Esophagus muscularis mucosa (tissue), 4 donors: Measurements from ENCODE around the gene ATP2B2. TPM values are rescaled to one million over a fixed set of nuclear protein-coding genes. Genes with fewer than 3 reads are reported as not detected.

Experiments used
- DNase-seq: peaks from one replicate; pipeline ENCODE4 v3.0.0-alpha.2; 2017; ENCODE audit errors: extremely low spot score
- H3K27ac ChIP-seq, 4 donors: fragments of 200-600 bp; sonication (generic); replicated peaks in 1 of 4; 1 replicate in 3 of 4; 2 replicates in 1 of 4; pipeline ENCODE4 v1.5.1; 2016 to 2019; ENCODE audit warnings: mild to moderate bottlenecking in 1 of 4
- H3K27me3 ChIP-seq, 4 donors: fragments of 200-600 bp; sonication (generic); one replicate each; pipeline versions ENCODE4 v1.5.1 to v1.6.0; 2016 to 2019
- H3K36me3 ChIP-seq, 4 donors: fragments of 200-600 bp; sonication (generic); one replicate each; pipeline ENCODE4 v1.5.1; 2016 to 2019
- H3K4me1 ChIP-seq, 4 donors: fragments of 200-600 bp; sonication (generic); one replicate each; pipeline ENCODE4 v1.5.1; 2016 to 2019
- H3K4me3 ChIP-seq, 4 donors: fragments of 200-600 bp; sonication (generic); 1 replicate in 2 of 4; 2 replicates in 2 of 4; pipeline ENCODE4 v1.5.1; 2016 to 2019; ENCODE audit warnings: mild to moderate bottlenecking in 4 of 4, moderate library complexity in 1 of 4
- H3K9me3 ChIP-seq, 4 donors: fragments of 200-600 bp; sonication (generic); 1 replicate in 3 of 4; 2 replicates in 1 of 4; pipeline ENCODE4 v1.5.1; 2016 to 2019
- CTCF ChIP-seq, 3 experiments: fragments of 200-600 bp in 2 of 3; fragments of 450-650 bp in 1 of 3; sonication (generic) in 2 of 3; IDR thresholded peaks; one replicate each; pipeline ENCODE4 v1.5.1; 2017 to 2019; ENCODE audit warnings: antibody characterized with exemption in 3 of 3, mild to moderate bottlenecking in 2 of 3, moderate library complexity in 1 of 3
- EP300 ChIP-seq: sonication (generic); formaldehyde crosslinking; IDR thresholded peaks from one replicate; pipeline ENCODE4 v1.6.1; 2017; ENCODE audit warnings: antibody characterized with exemption
- POLR2A ChIP-seq: fragments of 450-650 bp; IDR thresholded peaks from one replicate; pipeline ENCODE4 v1.6.1; 2017; ENCODE audit warnings: antibody characterized with exemption, moderate library complexity, mild to moderate bottlenecking, low read depth
- POLR2AphosphoS5 ChIP-seq, 2 donors: sonication (generic); formaldehyde crosslinking; IDR thresholded peaks; one replicate each; pipeline ENCODE4 v1.6.1; 2017; ENCODE audit warnings: antibody characterized with exemption in 2 of 2
- WGBS: methylation state at CpG from one replicate; pipeline ENCODE4 v1.1.5; 2018; 5-methylcytosine and 5-hydroxymethylcytosine counted together
- intact Hi-C: fragments of 100-400 bp; cut with DNase I; formaldehyde crosslinking; loops from one replicate; pipeline ENCODE4 v1.15.1; 2023
- total RNA-seq, 4 donors: library from RNA; depleted of rRNA; stranded (reverse); fragments of >200 nt; gene quantifications; one replicate each; pipeline versions ENCODE4 v1.1.0 to v1.2.1, GENCODE V29; 2016

The ATP2B2 gene
- total RNA-seq, 4 donors from 2014 or later: under 0.01 to 0.75 (median 0.39) TPM

GRCh38 chr3:10447527-10448260, 57.7 kb downstream of the ATP2B2 start:
- Histone ChIP-seq H3K36me3 (no peaks in the 10 kb centered on the region), H3K4me1 (no peaks in the 10 kb centered on the region), H3K27ac (no peak overlapping the region), H3K27me3 (peaks cover 0 to 55% (median 0%) of the 10 kb centered on the region in 4 donors), H3K4me3 (no peak overlapping the region), H3K9me3 (no peaks in the 10 kb centered on the region)
- TF ChIP-seq CTCF (IDR thresholded peaks at IDR 0.05) (no peak), POLR2AphosphoS5 (IDR thresholded peaks at IDR 0.05) (no peak), EP300 (no peak), POLR2A (no peak)
- intact Hi-C loops: no loop called here
- no peak for DNase-seq
- 71% methylated on average over 5 of the region's 6 CpGs for WGBS

- WGBS: 92% methylated on average over 5 of the region's 5 CpGs
These were observed 58.3 kb downstream of the ATP2B2 start for GRCh38 chr3:10447110-10447509.

GRCh38 chr3:10445561-10446175, 59.7 kb downstream of the ATP2B2 start:
- 47% methylated on average over 8 of the region's 9 CpGs for WGBS
- no peaks in the 10 kb centered on the region for H3K4me1 ChIP-seq
- no peaks in the 10 kb centered on the region for H3K9me3 ChIP-seq
- no peaks in the 10 kb centered on the region for H3K36me3 ChIP-seq
- no peak for DNase-seq
- TF ChIP-seq POLR2AphosphoS5 (IDR thresholded peaks at IDR 0.05) (no peak), CTCF (IDR thresholded peaks at IDR 0.05) (no peak), POLR2A (no peak), EP300 (no peak)
- H3K27me3 ChIP-seq: peaks cover 0 to 35% (median 0%) of the 10 kb centered on the region in 4 donors
- H3K4me3 ChIP-seq: no peak overlapping the region
- H3K27ac ChIP-seq: no peak overlapping the region
- intact Hi-C loops: no loop called here

More at GRCh38 chr3:10447110-10447509, 58.3 kb downstream of the ATP2B2 start:
- no peaks in the 10 kb centered on the region for H3K9me3 ChIP-seq
- TF ChIP-seq CTCF (IDR thresholded peaks at IDR 0.05) (no peak), POLR2AphosphoS5 (IDR thresholded peaks at IDR 0.05) (no peak), EP300 (no peak), POLR2A (no peak)
- no peak overlapping the region for H3K4me3 ChIP-seq
- no peak for DNase-seq
- H3K4me1 ChIP-seq: no peaks in the 10 kb centered on the region
- intact Hi-C loops: no loop called here
- H3K36me3 ChIP-seq: no peaks in the 10 kb centered on the region
- no peak overlapping the region for H3K27ac ChIP-seq
- H3K27me3 ChIP-seq: peaks cover 0 to 49% (median 0%) of the 10 kb centered on the region in 4 donors

- no peaks in the 10 kb centered on the region for H3K9me3 ChIP-seq
- DNase-seq: no peak
- no peak for TF ChIP-seq CTCF (IDR thresholded peaks at IDR 0.05)
- H3K4me3 ChIP-seq: no peak overlapping the region
- H3K27ac ChIP-seq: no peak overlapping the region
- peaks cover 0 to 23% (median 0%) of the 10 kb centered on the region in 4 donors for H3K27me3 ChIP-seq
- intact Hi-C loops: no loop called here
- 67% methylated on average over 10 of the region's 10 CpGs for WGBS
- H3K36me3 ChIP-seq: no peaks in the 10 kb centered on the region
- no peaks in the 10 kb centered on the region for H3K4me1 ChIP-seq
These were observed 60.9 kb downstream of the ATP2B2 start for GRCh38 chr3:10444511-10444910.

GRCh38 chr3:10444110-10444429, 61.3 kb downstream of the ATP2B2 start:
- Histone ChIP-seq H3K4me1 (no peaks in the 10 kb centered on the region), H3K36me3 (no peaks in the 10 kb centered on the region), H3K27me3 (peaks cover 0 to 20% (median 0%) of the 10 kb centered on the region in 4 donors), H3K9me3 (no peaks in the 10 kb centered on the region), H3K4me3 (no peak overlapping the region), H3K27ac (no peak overlapping the region)
- TF ChIP-seq POLR2A: no peak
- TF ChIP-seq POLR2AphosphoS5 (IDR thresholded peaks at IDR 0.05): no peak
- no peak for TF ChIP-seq EP300
- TF ChIP-seq CTCF (IDR thresholded peaks at IDR 0.05): no peak
- intact Hi-C loops: no loop called here
- WGBS: 81% methylated on average over 10 of the region's 10 CpGs
- DNase-seq: no peak
